HepG2 (cell line): ENCODE results near the gene RSPH4A. TPM values are rescaled to one million over a fixed set of nuclear protein-coding genes. Genes with fewer than 3 reads are reported as not detected.

Experiments used
- ATAC-seq: fragments of 200-7000 bp; cut with Tn5 transposase; 3 replicates; pipeline ENCODE4 v1.9.1; 2020; ENCODE audit warnings: mild to moderate bottlenecking, moderate library complexity
- BruUV-seq: library from RNA; stranded (reverse); fragments of 400-500 nt; replicated peaks from 2 replicates; lab custom pipeline; 2021; lab: Mats Ljungman, UMichigan
- CTCF ChIA-PET: fragments of 300-600 bp; formaldehyde crosslinking; extraction: SDS; loops from one replicate; lab custom pipeline; 2021; ENCODE audit warnings: low total read pairs, inconsistent platforms, low intra/inter-chr PET ratio; lab: Yijun Ruan, JAX
- POLR2A ChIA-PET: fragments of 350-600 bp; sonication (Branson Sonifier 250); formaldehyde crosslinking; loops from one replicate; lab custom pipeline; 2020; ENCODE audit warnings: antibody characterized with exemption, inconsistent platforms; lab: Yijun Ruan, JAX
- DNase-seq: peaks from one replicate; pipeline ENCODE4 v3.0.0-alpha.2; 2015; ENCODE audit warnings: low spot score
- FAIRE-seq: peaks from 3 replicates; lab custom pipeline; 2011; peaks lifted over from hg19 to GRCh38; lab: Jason Lieb, UNC
- H2AFZ ChIP-seq: one replicate; pipeline ENCODE4 v1.6.1; 2011; ENCODE audit warnings: low read length, inconsistent platforms
- H3K27ac ChIP-seq: fragments of 300-600 bp; 3 replicates; pipeline ENCODE4 v1.8.0; 2011; ENCODE audit warnings: mixed run types, mild to moderate bottlenecking, mixed read lengths, low read length, inconsistent platforms; ENCODE audit not compliant: insufficient read depth; ENCODE audit errors: extremely low read length
- H3K27me3 ChIP-seq, 2 experiments: fragments of 200-600 bp in 1 of 2; 2 replicates in 1 of 2; 3 replicates in 1 of 2; pipeline versions ENCODE4 v1.6.0 to v1.8.0; 2011; ENCODE audit warnings: low read length in 2 of 2, mild to moderate bottlenecking in 2 of 2, moderate library complexity in 2 of 2, inconsistent platforms in 1 of 2; ENCODE audit not compliant: insufficient read depth in 2 of 2, control insufficient read depth in 1 of 2
- H3K36me3 ChIP-seq, 2 experiments: fragments of 200-600 bp in 1 of 2; replicated peaks in 1 of 2; 2 replicates in 1 of 2; 3 replicates in 1 of 2; pipeline versions ENCODE4 v1.5.1 to v1.8.0; 2011; ENCODE audit warnings: low read length in 2 of 2, inconsistent platforms in 1 of 2; ENCODE audit not compliant: insufficient read depth in 2 of 2, control insufficient read depth in 1 of 2
- H3K4me1 ChIP-seq: 2 replicates; pipeline ENCODE4 v1.5.1; 2012; ENCODE audit warnings: low read length, inconsistent platforms; ENCODE audit not compliant: insufficient read depth
- H3K4me2 ChIP-seq: 2 replicates; pipeline ENCODE4 v1.6.0; 2011; ENCODE audit warnings: low read depth, low read length, inconsistent platforms
- H3K4me3 ChIP-seq, 3 experiments: fragments of 200-600 bp in 1 of 3; sonication (generic), shearing (Covaris generic) in 1 of 3; replicated peaks in 1 of 3; 2 replicates each; pipeline ENCODE4 v1.5.1; 2011 to 2016; ENCODE audit warnings: low read length in 3 of 3, inconsistent platforms in 2 of 3, low read depth in 2 of 3, mild to moderate bottlenecking in 2 of 3, control low read depth in 1 of 3, mixed read lengths in 1 of 3; ENCODE audit not compliant: insufficient read depth in 1 of 3
- H3K79me2 ChIP-seq: one replicate; pipeline ENCODE4 v1.6.1; 2011; ENCODE audit warnings: low read length, inconsistent platforms; ENCODE audit not compliant: insufficient read depth
- H3K9ac ChIP-seq: 2 replicates; pipeline ENCODE4 v1.6.0; 2011; ENCODE audit warnings: mild to moderate bottlenecking, low read depth, low read length, inconsistent platforms; ENCODE audit not compliant: insufficient read depth
- H3K9me3 ChIP-seq: 2 replicates; pipeline ENCODE4 v1.5.1; 2012; ENCODE audit warnings: mild to moderate bottlenecking, low read length
- H4K20me1 ChIP-seq: 2 replicates; pipeline ENCODE4 v1.6.0; 2011; ENCODE audit warnings: inconsistent platforms, mild to moderate bottlenecking, low read length, moderate library complexity; ENCODE audit not compliant: insufficient read depth
- GABPB1 ChIP-seq: IDR thresholded peaks from 2 replicates; pipeline ENCODE4 v1.6.1; 2016; ENCODE audit warnings: mild to moderate bottlenecking, missing genetic modification reagents, moderate library complexity, missing compliant biosample characterization
- IKZF4 ChIP-seq: sonication (generic); formaldehyde crosslinking; IDR thresholded peaks from 2 replicates; pipeline ENCODE4 v1.5.1; 2020; ENCODE audit warnings: borderline replicate concordance, mild to moderate bottlenecking, low read depth, missing genetic modification reagents; ENCODE audit errors: not compliant biosample characterization
- KMT2B ChIP-seq: IDR thresholded peaks from 2 replicates; pipeline ENCODE4 v1.6.1; 2016; ENCODE audit warnings: missing genetic modification reagents, missing compliant biosample characterization
- MTA1 ChIP-seq: sonication (generic); formaldehyde crosslinking; IDR thresholded peaks from 2 replicates; pipeline ENCODE4 v1.4.0; 2020; ENCODE audit warnings: missing genetic modification reagents, mild to moderate bottlenecking, borderline replicate concordance
- NCOR1 ChIP-seq: fragments of 200-600 bp; sonication (generic); IDR thresholded peaks from 2 replicates; pipeline ENCODE4 v1.7.0; 2017; ENCODE audit warnings: antibody characterized with exemption, low read length, borderline replicate concordance
- REL ChIP-seq: sonication (generic); formaldehyde crosslinking; conservative IDR thresholded peaks from 2 replicates; pipeline ENCODE4 v1.8.0; 2022; ENCODE audit warnings: mild to moderate bottlenecking, missing genetic modification reagents, moderate library complexity
- RXRA ChIP-seq: sonication (generic); formaldehyde crosslinking; IDR thresholded peaks from 2 replicates; pipeline ENCODE4 v1.5.1; 2020; ENCODE audit warnings: missing genetic modification reagents
- ZSCAN22 ChIP-seq: sonication (generic); formaldehyde crosslinking; IDR thresholded peaks from 2 replicates; pipeline ENCODE4 v1.4.0; 2020; ENCODE audit warnings: mild to moderate bottlenecking, missing genetic modification reagents
- ZZZ3 ChIP-seq: sonication (generic); formaldehyde crosslinking; IDR thresholded peaks from 2 replicates; pipeline ENCODE4 v1.4.0; 2020; ENCODE audit warnings: missing genetic modification reagents, mild to moderate bottlenecking, borderline replicate concordance
- WGBS: methylation state at CpG from one replicate; pipeline ENCODE4 v1.1.6; 2017; ENCODE audit warnings: low lambda C conversion rate; 5-methylcytosine and 5-hydroxymethylcytosine counted together
- in situ Hi-C: cut with HindIII; loops from 2 replicates; pipeline ENCODE4 v1.10.0; 2017; ENCODE audit warnings: low pct_unique_long_range_greater_than_20kb; ENCODE audit not compliant: extremely low pct_ligation_motif_present
- intact Hi-C: fragments of 100-400 bp; cut with micrococcal nuclease; formaldehyde crosslinking; loops from one replicate; pipeline ENCODE4 v1.10.0; 2022; ENCODE audit not compliant: unreplicated experiment
- polyA plus RNA-seq, 8 experiments: library from polyadenylated mRNA; depleted of rRNA in 3 of 8; stranded (reverse) in 7 of 8; unstranded in 1 of 8; fragments of >200 nt; fragmentation: Illumina TruSeq in 4 of 8; extraction: Trizol in 4 of 8; gene quantifications; 2 replicates each; pipeline versions ENCODE4 v1.2.1 to v1.2.3, GENCODE V29; 2011 to 2016; ENCODE audit warnings: low read depth in 4 of 8, missing spikeins in 1 of 8, mixed read lengths in 1 of 8; ENCODE audit not compliant: insufficient read depth in 1 of 8
- total RNA-seq, 5 experiments: library from RNA; depleted of rRNA; stranded (reverse); fragments of >200 nt; fragmentation: Illumina TruSeq; extraction: Trizol; gene quantifications; 2 replicates each; pipeline ENCODE4 v1.2.3, GENCODE V29; 2016; ENCODE audit warnings: low read depth in 1 of 5
- TF ChIP-seq, protein P1 (sequence below): sonication (generic); formaldehyde crosslinking; IDR thresholded peaks from 2 replicates; pipeline ENCODE4 v1.8.0; 2022; ENCODE audit warnings: mild to moderate bottlenecking, missing genetic modification reagents; ENCODE audit not compliant: insufficient replicate concordance
- TF ChIP-seq, protein P2 (sequence below): IDR thresholded peaks from 2 replicates; pipeline ENCODE4 v1.6.1; 2016; ENCODE audit warnings: low read depth, control low read depth
- TF ChIP-seq, protein P3 (sequence below): sonication (generic); formaldehyde crosslinking; IDR thresholded peaks from 2 replicates; pipeline ENCODE4 v1.4.0; 2020; ENCODE audit warnings: missing genetic modification reagents

Gene RSPH4A
- total and polyA plus RNA-seq, 2 of the 13 experiments (the other 11 are each of a cell fraction or from before 2014, with no cell fraction given): 0.24 to 0.40 TPM

- Histone ChIP-seq H3K27me3 (peaks cover 4 to 29% of the 10 kb centered on the region in 2 experiments; a peak in 3 of 5 replicates), H3K79me2 (peaks cover 13% of the 10 kb centered on the region), H3K36me3 (no peaks in the 10 kb centered on the region), H3K4me1 (no peaks in the 10 kb centered on the region), H3K4me3 (no peak overlapping the region), H2AFZ (peak overlapping the region; percentile 18), H4K20me1 (no peaks in the 10 kb centered on the region), H3K27ac (no peak overlapping the region), H3K9ac (no peak overlapping the region), H3K9me3 (no peaks in the 10 kb centered on the region), H3K4me2 (no peak overlapping the region)
- FAIRE-seq (no peak), ATAC-seq (no peak), DNase-seq (no peak)
- no peak for TF ChIP-seq REL
- no peak for TF ChIP-seq GABPB1 (CRISPR knock-in tag)
- TF ChIP-seq ZZZ3 (CRISPR knock-in tag): no peak
- no peak for TF ChIP-seq NCOR1
- no peak for TF ChIP-seq KMT2B (CRISPR knock-in tag)
- TF ChIP-seq MTA1 (CRISPR knock-in tag): no peak
- TF ChIP-seq IKZF4 (CRISPR knock-in tag): no peak
- CTCF ChIA-PET: no interaction called here
- WGBS: 56% methylated on average over 4 of the region's 4 CpGs
- in situ Hi-C loops (loop anchor here (25.0 kb wide), 1 partner anchor 385 kb away; the partner anchor contains the start of gene TSPYL1), intact Hi-C loops (no loop called here)
- BruUV-seq: no TSS peak
- POLR2A ChIA-PET: interaction anchor here (3.1 kb wide), 1 partner anchor 9 kb away, joined by 10 read pairs; the partner anchor contains the start of gene KPNA5
These were observed 56.0 kb downstream of the RSPH4A start for GRCh38 chr6:116672306-116672705.

- no peak overlapping the region for H3K4me2 ChIP-seq
- in situ Hi-C loops: no loop called here
- DNase-seq (no peak), FAIRE-seq (no peak), ATAC-seq (no peak)
- H3K27me3 ChIP-seq: peaks cover 4 to 29% of the 10 kb centered on the region in 2 experiments; a peak in 3 of 5 replicates
- peaks cover 12% of the 10 kb centered on the region; the same call in 1 of the 2 replicates for H3K4me1 ChIP-seq
- no peaks in the 10 kb centered on the region for H4K20me1 ChIP-seq
- no peak overlapping the region for H2AFZ ChIP-seq
- H3K79me2 ChIP-seq: no peaks in the 10 kb centered on the region
- CTCF ChIA-PET: no interaction called here
- H3K27ac ChIP-seq: no peak overlapping the region
- intact Hi-C loops: no loop called here
- BruUV-seq: no TSS peak
- H3K4me3 ChIP-seq: no peak overlapping the region
- 77% methylated on average over 1 of the region's 1 CpG for WGBS
- POLR2A ChIA-PET: no interaction called here
- H3K36me3 ChIP-seq: no peaks in the 10 kb centered on the region
- H3K9ac ChIP-seq: no peak overlapping the region
- H3K9me3 ChIP-seq: no peaks in the 10 kb centered on the region
- TF ChIP-seq, protein P1, sequence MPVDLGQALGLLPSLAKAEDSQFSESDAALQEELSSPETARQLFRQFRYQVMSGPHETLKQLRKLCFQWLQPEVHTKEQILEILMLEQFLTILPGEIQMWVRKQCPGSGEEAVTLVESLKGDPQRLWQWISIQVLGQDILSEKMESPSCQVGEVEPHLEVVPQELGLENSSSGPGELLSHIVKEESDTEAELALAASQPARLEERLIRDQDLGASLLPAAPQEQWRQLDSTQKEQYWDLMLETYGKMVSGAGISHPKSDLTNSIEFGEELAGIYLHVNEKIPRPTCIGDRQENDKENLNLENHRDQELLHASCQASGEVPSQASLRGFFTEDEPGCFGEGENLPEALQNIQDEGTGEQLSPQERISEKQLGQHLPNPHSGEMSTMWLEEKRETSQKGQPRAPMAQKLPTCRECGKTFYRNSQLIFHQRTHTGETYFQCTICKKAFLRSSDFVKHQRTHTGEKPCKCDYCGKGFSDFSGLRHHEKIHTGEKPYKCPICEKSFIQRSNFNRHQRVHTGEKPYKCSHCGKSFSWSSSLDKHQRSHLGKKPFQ (CRISPR knock-in tag): no peak
- TF ChIP-seq, protein P2, sequence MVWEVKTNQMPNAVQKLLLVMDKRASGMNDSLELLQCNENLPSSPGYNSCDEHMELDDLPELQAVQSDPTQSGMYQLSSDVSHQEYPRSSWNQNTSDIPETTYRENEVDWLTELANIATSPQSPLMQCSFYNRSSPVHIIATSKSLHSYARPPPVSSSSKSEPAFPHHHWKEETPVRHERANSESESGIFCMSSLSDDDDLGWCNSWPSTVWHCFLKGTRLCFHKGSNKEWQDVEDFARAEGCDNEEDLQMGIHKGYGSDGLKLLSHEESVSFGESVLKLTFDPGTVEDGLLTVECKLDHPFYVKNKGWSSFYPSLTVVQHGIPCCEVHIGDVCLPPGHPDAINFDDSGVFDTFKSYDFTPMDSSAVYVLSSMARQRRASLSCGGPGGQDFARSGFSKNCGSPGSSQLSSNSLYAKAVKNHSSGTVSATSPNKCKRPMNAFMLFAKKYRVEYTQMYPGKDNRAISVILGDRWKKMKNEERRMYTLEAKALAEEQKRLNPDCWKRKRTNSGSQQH (CRISPR knock-in tag): no peak
- no peak for TF ChIP-seq ZSCAN22 (CRISPR knock-in tag)
- TF ChIP-seq, protein P3, sequence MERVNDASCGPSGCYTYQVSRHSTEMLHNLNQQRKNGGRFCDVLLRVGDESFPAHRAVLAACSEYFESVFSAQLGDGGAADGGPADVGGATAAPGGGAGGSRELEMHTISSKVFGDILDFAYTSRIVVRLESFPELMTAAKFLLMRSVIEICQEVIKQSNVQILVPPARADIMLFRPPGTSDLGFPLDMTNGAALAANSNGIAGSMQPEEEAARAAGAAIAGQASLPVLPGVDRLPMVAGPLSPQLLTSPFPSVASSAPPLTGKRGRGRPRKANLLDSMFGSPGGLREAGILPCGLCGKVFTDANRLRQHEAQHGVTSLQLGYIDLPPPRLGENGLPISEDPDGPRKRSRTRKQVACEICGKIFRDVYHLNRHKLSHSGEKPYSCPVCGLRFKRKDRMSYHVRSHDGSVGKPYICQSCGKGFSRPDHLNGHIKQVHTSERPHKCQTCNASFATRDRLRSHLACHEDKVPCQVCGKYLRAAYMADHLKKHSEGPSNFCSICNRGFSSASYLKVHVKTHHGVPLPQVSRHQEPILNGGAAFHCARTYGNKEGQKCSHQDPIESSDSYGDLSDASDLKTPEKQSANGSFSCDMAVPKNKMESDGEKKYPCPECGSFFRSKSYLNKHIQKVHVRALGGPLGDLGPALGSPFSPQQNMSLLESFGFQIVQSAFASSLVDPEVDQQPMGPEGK (CRISPR knock-in tag): no peak
- TF ChIP-seq RXRA: no peak
These were observed 59.7 kb downstream of the RSPH4A start for GRCh38 chr6:116676021-116676420.
